Activated T-cell treated with anti-CD3 and anti-CD28 coated beads, Interleukin-2, amount 50 U/mL, for 48 hours (primary cell): Measurements from ENCODE around the gene DCAF5.
"Not testable (repeated sequence)": the region's sequence is repeated elsewhere in the genome, so short reads cannot be mapped to it uniquely, and the experiment has no call there.

Experiments
- DNase-seq, 2 experiments: peaks; one replicate each; pipeline ENCODE4 v3.0.0-alpha.2; 2020

The DCAF5 gene

DNA sequence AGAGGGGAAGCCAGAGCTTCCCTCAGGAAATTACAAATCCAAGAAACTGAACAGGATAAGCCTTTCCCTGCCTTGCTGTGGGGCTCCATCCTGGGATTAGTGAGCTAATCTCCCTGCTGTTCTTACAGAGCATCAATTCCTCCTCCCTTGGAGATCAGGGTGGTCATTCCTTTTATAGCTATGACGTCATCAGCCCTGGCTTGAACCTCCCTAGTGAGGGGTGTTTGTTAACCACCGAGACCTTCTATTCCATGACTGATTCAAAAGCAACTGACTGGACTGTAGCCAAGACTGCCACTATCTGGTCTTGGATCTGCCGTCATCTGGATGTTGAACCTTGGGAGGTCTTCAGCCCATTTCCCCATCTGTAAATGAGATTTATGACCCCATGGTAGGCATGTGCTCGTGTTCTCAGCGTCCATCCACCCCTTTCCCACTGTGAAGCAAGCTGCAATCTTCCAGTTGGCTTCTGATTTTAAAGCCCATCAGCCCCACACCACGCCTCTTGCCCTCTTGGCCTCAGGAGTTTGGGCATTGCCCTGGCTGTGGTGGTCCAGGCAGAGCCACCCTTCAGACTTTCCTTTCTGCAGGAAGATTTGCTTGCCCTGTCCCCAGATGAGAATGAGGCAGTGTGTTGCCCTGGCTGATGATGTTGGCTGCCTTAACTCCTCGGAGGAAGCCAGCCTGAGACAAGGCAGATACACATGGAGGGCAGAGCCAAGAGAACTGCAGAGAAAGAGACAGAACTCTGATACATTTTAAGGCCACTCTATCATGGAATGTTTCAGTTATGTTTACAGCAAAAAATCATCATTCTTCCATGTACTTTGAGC lies 114.2 kb downstream of the DCAF5 start:
- DNase-seq = no peak

DNA sequence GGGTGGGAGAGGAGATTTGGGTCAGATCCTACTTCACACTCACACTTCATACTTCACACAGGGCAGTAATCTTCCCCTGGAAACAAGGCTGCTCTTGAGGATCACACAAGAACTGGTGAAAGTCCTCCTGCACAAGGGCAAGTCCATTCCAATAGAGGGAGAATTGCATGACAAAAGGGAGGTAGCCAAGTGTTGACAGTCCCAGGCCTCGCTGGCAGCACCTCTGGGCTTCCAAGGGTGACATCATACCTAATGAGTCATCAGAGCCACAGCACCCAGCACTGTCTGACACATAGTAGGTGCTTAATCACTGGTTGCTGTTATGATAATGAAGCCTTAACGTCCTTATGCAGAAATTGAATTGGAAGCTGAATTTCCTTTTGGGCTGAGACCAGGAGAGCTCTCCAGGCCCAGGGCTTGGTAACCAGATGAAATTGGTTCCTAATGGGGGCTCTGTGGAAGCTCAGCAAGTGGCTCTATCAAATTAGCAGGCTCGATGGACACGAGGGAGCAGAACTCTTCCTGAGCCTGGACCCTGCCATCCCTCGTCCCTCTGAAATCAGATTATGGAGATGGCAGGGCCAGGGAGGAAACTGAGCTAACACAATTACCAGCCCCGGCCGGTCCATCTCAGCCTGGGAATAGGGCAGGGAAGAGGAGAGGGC lies 115.0 kb downstream of the DCAF5 start:
- no peak for DNase-seq

GRCh38 chr14:69036757-69037506 lies 116.0 kb downstream of the DCAF5 start:
- no peak for DNase-seq

- DNase-seq = no peak
Measured at GRCh38 chr14:69034612-69035262, 118.2 kb downstream of the DCAF5 start.

GRCh38 chr14:69027242-69027913 lies 125.5 kb downstream of the DCAF5 start:
- DNase-seq = no peak

DNA sequence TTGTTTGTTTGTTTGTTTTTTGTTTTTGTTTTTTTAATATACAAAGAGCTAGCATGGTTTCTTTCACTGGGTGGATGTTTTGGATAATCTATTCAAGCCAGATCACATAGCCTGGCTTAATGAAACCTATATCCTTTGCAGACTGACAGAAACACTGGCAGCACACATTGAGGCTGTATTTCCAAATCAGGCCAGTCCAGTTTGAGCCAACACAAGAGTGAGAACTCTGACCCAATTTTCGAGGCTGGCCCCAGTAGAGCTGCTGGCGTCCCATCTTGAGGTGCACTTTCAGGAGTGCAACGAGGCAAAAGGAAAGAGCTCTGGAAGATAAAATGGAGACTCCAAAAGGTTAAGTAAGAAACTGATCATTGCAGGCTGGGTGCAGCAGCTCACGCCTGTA lies 129.9 kb downstream of the DCAF5 start:
- DNase-seq = no peak

DNA sequence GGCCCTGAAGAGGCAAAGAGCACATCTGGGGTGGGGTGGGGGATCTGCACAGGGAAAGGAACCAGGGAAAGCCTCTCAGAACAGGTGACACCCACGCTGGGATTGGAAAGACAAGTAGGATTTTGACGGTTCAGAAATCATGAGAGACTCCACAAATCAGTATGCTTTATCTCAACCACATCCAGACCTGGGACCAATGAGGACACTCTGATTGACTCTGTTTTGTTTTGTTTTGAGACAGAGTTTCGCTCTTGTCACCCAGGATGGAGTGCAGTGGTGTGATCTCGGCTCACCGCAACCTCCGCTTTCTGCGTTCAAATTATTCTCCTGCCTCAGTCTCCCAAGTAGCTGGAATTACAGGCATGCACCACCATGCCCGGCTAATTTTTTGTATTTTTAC lies 130.8 kb downstream of the DCAF5 start:
- DNase-seq = not testable (repeated sequence)

DNA sequence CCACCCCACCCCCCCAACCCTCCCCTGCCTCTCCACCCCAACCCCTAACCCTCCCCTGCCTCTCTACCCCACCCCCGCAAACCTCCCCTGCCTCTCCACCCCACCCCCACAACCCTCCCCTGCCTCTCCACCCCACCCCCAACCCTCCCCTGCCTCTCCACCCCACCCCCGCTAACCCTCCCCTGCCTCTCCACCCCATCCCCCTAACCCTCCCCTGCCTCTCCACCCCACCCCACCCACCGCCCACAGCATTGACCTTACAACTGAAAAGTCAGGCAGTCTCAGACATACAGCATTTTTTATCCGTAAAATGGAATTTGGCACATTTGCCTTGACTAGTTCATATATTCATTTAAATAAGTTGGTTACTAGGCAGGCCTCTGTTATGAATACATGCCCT lies 135.2 kb downstream of the DCAF5 start:
- DNase-seq = no peak

- no peak for DNase-seq
Measured at GRCh38 chr14:69014829-69015259, 138.1 kb downstream of the DCAF5 start.

- no peak for DNase-seq
Measured at GRCh38 chr14:69013943-69014782, 138.8 kb downstream of the DCAF5 start.

- no peak for DNase-seq
Measured at GRCh38 chr14:69012256-69012953, 140.5 kb downstream of the DCAF5 start.

GRCh38 chr14:69010648-69011047 lies 142.3 kb downstream of the DCAF5 start:
- DNase-seq = no peak

DNA sequence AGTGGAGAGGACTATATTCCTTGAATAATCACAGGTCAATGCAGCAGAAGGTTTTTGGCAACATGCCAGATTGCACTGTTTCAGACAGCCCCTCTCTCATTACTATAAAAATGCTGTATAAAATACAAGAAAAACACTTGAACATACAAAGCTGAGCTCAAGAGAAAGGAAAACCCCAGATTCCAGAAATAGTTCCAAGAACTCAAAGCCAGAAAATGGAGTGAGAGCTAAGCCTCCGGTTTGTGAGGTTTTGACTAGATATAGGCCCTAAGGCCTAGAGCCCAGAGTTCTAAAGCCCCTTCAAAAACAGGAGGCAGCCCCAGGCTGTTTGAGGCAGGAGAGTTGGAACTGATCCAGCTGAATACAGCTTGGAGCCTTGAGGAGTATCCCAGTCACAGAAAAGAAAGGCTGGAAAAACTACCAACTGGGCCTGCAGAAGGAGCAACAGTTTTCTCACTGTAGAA lies 144.5 kb downstream of the DCAF5 start:
- DNase-seq = no peak

DNA sequence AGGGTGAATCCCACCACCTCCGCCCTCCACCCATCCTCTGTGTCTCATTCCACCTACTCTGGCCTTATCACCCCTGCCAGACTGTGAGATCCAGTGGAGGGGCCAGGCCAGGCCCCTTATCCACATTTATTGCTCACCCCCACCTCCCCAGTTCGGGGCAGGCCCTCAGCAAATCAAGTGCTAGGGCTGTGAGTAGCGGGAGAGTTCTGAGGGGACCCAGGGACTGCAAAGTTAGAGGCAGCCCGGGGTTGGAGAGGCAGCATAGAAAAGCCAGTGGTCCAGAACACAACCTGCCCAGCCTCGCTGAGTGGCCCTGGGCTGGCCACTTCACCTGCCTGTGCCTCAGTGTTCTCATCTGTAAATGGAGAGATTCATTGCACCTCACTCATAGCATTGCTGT lies 146.6 kb downstream of the DCAF5 start:
- DNase-seq = no peak

GRCh38 chr14:69005432-69006148 lies 147.3 kb downstream of the DCAF5 start:
- no peak for DNase-seq

GRCh38 chr14:69004731-69005431 lies 148.0 kb downstream of the DCAF5 start:
- no peak for DNase-seq

DNA sequence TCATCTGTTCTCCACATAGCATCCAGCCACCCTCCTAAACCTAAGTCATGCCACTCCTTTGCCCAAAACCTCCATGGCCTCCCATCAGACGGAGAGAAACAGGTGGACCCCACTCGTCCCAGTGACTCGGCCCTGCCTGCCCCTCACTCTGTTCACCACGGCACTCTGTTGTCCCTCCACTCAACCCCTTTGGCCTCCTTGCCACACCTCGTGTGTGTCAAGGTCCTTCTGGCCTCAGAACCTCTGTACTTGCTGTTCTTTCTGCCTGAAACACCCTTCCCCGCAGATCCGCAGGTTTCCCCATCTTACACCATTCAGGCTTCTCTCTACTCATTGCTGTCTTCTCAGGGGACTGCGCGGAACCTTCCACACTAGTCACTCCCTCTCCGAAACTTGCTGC lies 149.3 kb downstream of the DCAF5 start:
- DNase-seq = no peak

- DNase-seq = no peak
Measured at GRCh38 chr14:69002069-69002468, 150.8 kb downstream of the DCAF5 start.

GRCh38 chr14:69001375-69001774 lies 151.5 kb downstream of the DCAF5 start:
- no peak for DNase-seq
